Tibial nerve (tissue), 4 donors: ENCODE measurements around the gene HOXA2.

ENCODE experiments used
- CTCF ChIP-seq, 5 experiments: fragments of 200-600 bp in 3 of 5; fragments of 450-650 bp in 2 of 5; sonication (generic) in 3 of 5; IDR thresholded peaks; one replicate each; pipeline ENCODE4 v1.5.1; 2016 to 2019; ENCODE audit warnings: antibody characterized with exemption in 5 of 5, mild to moderate bottlenecking in 3 of 5, moderate library complexity in 2 of 5
- EP300 ChIP-seq, 2 donors: sonication (generic); formaldehyde crosslinking; IDR thresholded peaks; one replicate each; pipeline ENCODE4 v1.6.1; 2017; ENCODE audit warnings: antibody characterized with exemption in 2 of 2, mild to moderate bottlenecking in 1 of 2
- POLR2A ChIP-seq, 2 donors: fragments of 450-650 bp; IDR thresholded peaks; one replicate each; pipeline ENCODE4 v1.6.1; 2017; ENCODE audit warnings: antibody characterized with exemption in 2 of 2, mild to moderate bottlenecking in 2 of 2, moderate library complexity in 2 of 2

DNA sequence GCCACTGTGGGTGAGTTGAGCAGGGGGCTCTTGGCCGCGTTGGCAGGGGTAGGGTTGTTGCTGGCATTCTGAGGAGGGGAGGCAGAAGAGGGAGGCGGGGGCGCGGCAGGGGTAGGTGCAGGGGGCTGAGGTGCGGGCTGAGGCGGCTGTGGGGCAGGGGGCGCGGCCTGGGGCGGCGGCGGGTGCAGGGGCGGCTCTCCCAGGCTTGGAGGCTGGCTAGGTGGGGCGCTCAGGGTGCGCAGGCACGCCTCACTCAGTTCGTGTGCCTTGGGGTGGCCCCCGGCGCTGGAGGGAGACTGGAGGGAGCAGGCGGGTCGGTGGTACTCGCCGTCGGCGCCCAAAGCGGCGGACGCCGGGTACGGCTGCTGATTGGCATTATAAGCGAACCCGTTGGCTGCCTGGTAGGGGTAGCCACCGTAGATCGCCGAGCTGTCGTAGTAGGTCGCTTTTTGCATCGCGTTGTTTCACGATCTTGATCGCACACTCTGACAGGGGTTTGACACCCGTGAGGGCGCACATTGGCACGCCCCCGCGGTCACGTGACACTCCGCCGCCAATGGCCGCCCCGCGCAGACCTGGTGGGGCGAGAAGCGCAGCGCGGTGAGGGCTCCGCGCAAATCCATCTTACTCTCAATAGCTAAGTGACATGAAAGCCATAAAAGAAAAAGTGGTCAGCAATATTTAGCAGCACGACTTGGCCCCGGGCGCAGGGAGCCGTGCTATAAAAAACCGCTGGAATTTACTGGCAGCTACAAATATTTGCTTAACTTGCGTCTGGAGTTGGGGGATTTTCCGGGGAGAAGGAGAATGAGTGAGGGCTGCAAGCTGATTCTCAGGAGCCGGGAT, 7.9 kb upstream of the HOXA2 start:
- TF ChIP-seq POLR2A (IDR thresholded peaks at IDR 0.05) (no peak), CTCF (IDR thresholded peaks at IDR 0.05) (no peak), EP300 (IDR thresholded peaks at IDR 0.05) (no peak)
